D721Med (cell line): ENCODE measurements around the gene TRIM24.

Experiments used
- DNase-seq: peaks from one replicate; pipeline ENCODE4 v3.0.0; 2011; ENCODE audit warnings: low spot score; ENCODE audit not compliant: insufficient read length
- FAIRE-seq: peaks from 2 replicates; lab custom pipeline; 2011; peaks lifted over from hg19 to GRCh38; lab: Jason Lieb, UNC
- TF ChIP-seq, protein P1 (sequence below): IDR thresholded peaks from 2 replicates; pipeline ENCODE4 v1.5.1; 2012; ENCODE audit warnings: mild to moderate bottlenecking, control low read depth; ENCODE audit not compliant: insufficient read depth; ENCODE audit errors: missing control alignments

The TRIM24 gene

GRCh38 chr7:138546064-138546619 is 86.1 kb downstream of the TRIM24 start:
- TF ChIP-seq, protein P1, sequence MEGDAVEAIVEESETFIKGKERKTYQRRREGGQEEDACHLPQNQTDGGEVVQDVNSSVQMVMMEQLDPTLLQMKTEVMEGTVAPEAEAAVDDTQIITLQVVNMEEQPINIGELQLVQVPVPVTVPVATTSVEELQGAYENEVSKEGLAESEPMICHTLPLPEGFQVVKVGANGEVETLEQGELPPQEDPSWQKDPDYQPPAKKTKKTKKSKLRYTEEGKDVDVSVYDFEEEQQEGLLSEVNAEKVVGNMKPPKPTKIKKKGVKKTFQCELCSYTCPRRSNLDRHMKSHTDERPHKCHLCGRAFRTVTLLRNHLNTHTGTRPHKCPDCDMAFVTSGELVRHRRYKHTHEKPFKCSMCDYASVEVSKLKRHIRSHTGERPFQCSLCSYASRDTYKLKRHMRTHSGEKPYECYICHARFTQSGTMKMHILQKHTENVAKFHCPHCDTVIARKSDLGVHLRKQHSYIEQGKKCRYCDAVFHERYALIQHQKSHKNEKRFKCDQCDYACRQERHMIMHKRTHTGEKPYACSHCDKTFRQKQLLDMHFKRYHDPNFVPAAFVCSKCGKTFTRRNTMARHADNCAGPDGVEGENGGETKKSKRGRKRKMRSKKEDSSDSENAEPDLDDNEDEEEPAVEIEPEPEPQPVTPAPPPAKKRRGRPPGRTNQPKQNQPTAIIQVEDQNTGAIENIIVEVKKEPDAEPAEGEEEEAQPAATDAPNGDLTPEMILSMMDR, result no peak
- FAIRE-seq (no peak), DNase-seq (no peak)

DNA sequence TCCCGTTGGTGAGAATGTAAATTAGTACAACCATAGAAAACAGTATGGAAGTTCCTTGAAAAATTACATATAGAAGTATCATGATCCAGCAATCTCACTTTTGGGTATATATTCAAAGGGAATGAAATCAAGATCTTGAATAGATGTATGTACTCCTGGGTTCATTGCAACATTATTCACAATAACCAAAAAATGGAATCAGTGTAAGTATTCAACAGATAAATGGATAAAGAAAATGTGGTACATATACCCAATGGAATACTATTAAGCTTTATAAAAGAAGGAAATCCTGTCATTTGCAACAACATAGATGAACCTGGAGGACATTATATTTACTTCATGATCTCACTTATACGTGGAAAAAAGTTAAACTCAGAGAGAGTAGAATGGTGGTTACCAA is 86.8 kb downstream of the TRIM24 start:
- TF ChIP-seq, protein P1, result no peak
- FAIRE-seq (no peak), DNase-seq (no peak)

- DNase-seq, result no peak
- FAIRE-seq, result no peak
- TF ChIP-seq, protein P1, result no peak
These were observed 89.0 kb downstream of the TRIM24 start for GRCh38 chr7:138549082-138549481.

DNA sequence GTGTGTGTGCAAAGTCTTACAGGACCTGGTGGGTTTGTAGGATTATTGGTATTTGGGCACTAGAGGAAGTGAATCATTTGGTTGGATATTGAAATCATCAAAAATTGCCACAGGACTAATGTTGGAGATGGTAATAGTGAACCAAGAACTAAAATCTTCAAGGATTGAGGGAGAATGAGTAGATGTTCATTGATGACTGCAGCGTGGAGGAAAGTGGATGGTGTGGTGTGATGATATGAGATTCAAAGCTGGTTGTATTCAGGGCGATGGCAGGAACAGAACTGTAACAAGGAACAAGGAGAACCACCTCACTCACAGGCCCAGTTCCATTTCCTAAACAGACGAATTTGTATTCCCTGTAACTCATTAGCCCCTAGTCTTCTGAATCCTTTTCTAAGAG is 90.3 kb downstream of the TRIM24 start:
- DNase-seq, result no peak
- TF ChIP-seq, protein P1, result no peak
- FAIRE-seq, result no peak

DNA sequence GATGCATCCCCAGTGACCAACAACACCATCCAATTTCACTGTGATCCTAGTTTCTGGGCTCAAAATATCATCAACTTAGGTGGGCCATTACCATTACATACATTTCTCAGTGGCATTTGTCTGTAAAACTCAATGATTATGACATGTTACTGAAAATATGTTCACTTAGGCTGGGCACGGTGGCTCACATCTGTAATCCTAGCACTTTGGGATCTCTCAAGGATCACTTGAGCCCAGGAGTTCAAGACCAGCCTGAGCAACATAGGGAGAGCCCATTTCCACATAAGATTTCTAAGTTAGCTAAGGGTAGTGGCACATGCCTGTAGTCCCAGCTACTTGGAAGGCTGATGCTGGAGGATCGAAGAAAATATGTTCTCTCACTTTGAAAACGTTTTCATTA is 91.0 kb downstream of the TRIM24 start:
- FAIRE-seq (no peak), DNase-seq (no peak)
- TF ChIP-seq, protein P1, result no peak

DNA sequence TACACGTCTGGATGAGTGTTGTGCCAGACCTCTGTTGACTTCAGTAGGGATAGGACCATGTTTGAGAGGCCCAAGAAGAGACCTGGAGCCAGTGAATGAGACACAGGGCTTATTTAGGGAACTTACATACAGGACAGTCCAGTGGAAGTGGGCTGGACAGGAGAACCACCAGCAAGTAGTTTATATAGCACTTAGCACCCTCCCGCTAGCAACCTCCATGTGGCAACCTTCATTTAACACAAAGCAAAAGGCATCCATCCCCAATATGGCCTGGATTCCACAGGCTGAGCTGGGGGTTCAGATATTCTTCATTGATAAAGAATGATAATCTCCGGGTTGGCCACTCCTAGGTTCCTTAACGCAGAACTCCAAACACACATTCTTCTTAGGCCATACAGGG is 93.7 kb downstream of the TRIM24 start:
- TF ChIP-seq, protein P1, result no peak
- FAIRE-seq (no peak), DNase-seq (no peak)

DNA sequence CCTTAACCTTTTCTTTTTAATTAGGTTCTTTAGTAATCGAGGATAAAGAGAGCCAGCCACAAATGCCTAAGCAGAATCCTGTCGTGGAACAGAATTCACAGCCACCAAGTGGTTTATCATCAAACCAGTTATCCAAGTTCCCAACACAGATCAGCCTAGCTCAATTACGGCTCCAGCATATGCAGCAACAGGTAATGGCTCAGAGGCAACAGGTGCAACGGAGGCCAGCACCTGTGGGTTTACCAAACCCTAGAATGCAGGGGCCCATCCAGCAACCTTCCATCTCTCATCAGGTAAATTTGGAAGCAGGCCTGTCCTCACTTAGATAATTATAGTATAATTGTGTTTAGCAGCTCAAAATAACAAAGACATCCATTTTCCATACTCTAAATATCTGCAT is 94.6 kb downstream of the TRIM24 start:
- TF ChIP-seq, protein P1, result no peak
- FAIRE-seq, result no peak
- DNase-seq, result no peak
